LNCaP clone FGC (cell line): ENCODE data around the gene ZBTB20.

Experiments
- DNase-seq: peaks from one replicate; pipeline ENCODE4 v3.0.0-alpha.2; 2011; ENCODE audit warnings: low read depth
- H3K4me3 ChIP-seq: 2 replicates; pipeline ENCODE4 v1.5.1; 2011; ENCODE audit warnings: mild to moderate bottlenecking, low read depth, low read length, control low read depth
- TF ChIP-seq, protein P1 (sequence below): IDR thresholded peaks from 2 replicates; pipeline ENCODE4 v1.5.1; 2012; ENCODE audit warnings: mild to moderate bottlenecking; ENCODE audit not compliant: control insufficient read depth, insufficient read depth; ENCODE audit errors: extremely low read depth

Gene ZBTB20

DNA sequence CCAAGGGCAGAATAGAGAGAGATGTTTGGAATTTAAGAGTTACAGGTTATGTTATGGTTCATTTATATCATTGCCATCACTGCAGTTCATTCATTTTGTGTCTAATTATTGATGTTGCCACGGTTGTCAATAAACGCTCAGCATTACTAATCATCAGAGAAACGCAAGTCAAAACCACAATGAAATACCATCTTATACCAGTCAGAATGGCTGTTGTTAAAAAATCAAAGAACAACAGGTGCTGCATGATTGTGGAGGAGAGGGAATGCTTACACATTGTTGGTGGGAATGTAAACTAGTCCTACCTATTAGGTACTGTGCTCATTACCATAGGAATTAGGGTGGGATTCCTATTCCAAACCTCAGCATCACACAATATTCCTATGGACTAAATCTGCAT, 502.7 kb downstream of the ZBTB20 start:
- DNase-seq, result no peak
- TF ChIP-seq, protein P1, sequence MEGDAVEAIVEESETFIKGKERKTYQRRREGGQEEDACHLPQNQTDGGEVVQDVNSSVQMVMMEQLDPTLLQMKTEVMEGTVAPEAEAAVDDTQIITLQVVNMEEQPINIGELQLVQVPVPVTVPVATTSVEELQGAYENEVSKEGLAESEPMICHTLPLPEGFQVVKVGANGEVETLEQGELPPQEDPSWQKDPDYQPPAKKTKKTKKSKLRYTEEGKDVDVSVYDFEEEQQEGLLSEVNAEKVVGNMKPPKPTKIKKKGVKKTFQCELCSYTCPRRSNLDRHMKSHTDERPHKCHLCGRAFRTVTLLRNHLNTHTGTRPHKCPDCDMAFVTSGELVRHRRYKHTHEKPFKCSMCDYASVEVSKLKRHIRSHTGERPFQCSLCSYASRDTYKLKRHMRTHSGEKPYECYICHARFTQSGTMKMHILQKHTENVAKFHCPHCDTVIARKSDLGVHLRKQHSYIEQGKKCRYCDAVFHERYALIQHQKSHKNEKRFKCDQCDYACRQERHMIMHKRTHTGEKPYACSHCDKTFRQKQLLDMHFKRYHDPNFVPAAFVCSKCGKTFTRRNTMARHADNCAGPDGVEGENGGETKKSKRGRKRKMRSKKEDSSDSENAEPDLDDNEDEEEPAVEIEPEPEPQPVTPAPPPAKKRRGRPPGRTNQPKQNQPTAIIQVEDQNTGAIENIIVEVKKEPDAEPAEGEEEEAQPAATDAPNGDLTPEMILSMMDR, result no peak
- no peak overlapping the region for H3K4me3 ChIP-seq

DNA sequence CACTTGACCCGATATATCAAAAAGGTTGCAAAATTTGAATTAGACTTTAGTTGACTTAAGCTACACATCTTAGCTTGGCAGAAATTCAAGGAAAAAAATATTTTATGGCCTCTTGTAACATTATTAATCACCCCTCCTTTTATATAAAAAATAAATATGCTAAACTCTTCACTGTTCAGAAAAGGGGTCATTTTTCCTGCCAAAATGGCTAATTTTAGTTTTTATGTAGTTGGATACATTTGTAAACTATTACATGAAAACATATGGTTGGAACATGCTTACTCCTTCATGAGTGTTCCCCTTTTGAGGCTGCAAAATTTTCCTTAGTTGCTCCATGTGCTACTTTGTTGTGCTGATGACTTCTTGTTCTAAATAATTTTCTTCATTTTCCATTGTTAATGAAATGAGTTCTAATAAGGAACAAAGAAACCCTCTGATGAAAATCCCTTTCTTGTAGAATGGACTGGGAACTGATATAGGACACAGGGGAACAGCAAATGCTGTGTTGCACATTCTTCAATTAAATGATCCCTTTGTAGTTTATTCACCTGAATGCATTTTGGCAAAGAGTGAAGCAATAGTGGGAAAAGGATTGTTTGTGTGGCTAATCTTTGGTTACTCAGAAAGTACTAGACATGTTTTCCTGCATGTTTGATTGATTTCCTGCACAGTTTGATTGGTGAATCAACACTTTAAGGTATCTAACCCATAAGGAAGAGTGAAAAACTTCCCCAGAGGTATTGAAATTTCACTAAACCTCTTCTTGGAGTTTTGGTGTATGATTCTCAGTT, 503.9 kb downstream of the ZBTB20 start:
- TF ChIP-seq, protein P1, result no peak
- no peak overlapping the region for H3K4me3 ChIP-seq
- no peak for DNase-seq

DNA sequence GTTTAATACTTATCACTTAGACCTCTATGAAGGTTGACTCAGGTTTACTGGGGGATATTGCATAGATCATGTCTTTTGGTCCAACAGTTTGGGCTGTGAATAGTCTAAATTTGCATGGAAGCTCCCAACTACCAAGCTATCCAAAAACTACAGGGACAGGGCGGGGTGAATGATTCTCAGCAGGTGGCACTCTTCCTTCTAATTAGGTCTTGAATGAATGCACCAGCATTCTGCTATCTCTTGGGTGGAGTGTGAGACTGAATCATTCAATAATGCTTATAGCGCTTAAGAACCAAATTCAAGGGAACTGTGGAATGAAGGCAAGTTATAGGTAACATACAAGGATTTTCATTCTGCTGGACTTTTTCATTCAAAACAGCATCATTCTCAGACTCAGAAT, 507.0 kb downstream of the ZBTB20 start:
- TF ChIP-seq, protein P1, result no peak
- H3K4me3 ChIP-seq, result no peak overlapping the region
- DNase-seq, result no peak

DNA sequence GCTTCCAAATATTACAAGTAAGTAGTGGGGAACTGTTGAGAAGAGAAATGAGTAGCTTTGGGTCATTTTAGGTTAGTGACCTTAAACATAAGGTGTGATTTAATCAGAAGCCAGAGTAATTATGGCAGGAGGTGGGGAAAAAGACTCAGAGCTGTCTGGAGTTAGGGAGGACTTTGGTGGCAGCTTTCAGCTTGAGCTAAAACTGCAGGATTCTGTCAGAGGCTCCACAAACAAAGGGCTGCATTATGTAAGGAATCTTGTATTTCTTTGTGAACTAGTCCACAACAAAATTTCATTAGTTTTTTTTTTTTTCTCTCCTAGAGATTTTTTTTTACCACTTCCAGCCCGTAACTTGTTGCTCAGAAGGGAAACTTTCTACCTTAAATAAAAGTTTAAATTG, 507.9 kb downstream of the ZBTB20 start:
- DNase-seq, result no peak
- no peak overlapping the region for H3K4me3 ChIP-seq
- TF ChIP-seq, protein P1, result no peak

DNA sequence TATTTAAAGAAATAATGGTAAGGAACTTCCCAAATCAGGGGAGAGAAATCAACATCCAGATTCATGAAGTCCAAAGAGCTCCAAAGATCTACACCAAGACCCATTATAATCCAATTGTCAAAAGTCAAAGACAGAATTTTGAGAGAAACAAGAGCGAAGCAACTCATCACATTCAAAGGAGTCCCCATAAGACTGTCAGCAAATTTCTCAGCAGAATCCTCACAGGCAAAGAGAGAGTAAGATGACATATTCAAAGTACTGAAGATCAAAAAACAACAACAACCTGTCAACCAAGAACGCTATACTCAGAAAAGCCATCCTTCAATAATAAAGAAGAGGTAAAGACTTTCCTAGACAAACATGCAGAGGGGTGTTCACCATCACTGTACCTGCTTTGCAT, 511.2 kb downstream of the ZBTB20 start:
- no peak overlapping the region for H3K4me3 ChIP-seq
- no peak for DNase-seq
- TF ChIP-seq, protein P1, result no peak

DNA sequence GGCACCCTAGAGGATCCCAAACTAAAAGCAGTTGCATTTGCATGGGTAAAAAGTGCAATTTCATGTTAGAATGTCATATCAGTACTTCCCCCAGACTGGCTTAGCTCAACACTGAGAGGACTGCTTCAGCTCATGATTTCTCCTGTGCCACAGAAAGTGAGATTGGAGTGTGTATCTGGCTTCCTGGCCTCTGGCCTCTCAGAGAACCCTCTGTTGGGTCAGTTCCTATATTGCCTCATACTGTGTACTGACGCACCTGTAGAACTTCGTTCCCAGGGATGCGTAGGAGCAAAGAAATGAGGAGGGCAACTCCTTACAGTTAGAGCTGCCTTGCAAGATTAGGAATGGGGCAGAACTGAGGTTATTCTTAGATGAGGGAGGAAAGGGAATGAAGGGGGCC, 512.5 kb downstream of the ZBTB20 start:
- H3K4me3 ChIP-seq, result no peak overlapping the region
- DNase-seq, result no peak
- TF ChIP-seq, protein P1, result no peak
